HEK293 (cell line): ENCODE measurements around the gene HGFAC.

Experiments used
- CTCF ChIA-PET: fragments of 350-600 bp; formaldehyde crosslinking; extraction: SDS; loops from one replicate; lab custom pipeline; 2021; ENCODE audit warnings: antibody characterized with exemption; lab: Yijun Ruan, JAX
- POLR2A ChIA-PET: fragments of 300-600 bp; formaldehyde crosslinking; extraction: SDS; loops from one replicate; lab custom pipeline; 2020; ENCODE audit warnings: antibody characterized with exemption, inconsistent platforms; lab: Yijun Ruan, JAX
- H3K27ac ChIP-seq: fragments of 200-500 bp; sonication (Bioruptor generic); 2 replicates; pipeline ENCODE4 v1.5.1; 2014; ENCODE audit warnings: low read depth, low read length, control low read depth, inconsistent platforms; ENCODE audit errors: extremely low read depth
- H3K36me3 ChIP-seq, 2 experiments: fragments of 200-500 bp in 1 of 2; sonication (Bioruptor generic) in 1 of 2; 1 replicate in 1 of 2; 2 replicates in 1 of 2; pipeline ENCODE4 v1.5.1; 2014 to 2017; ENCODE audit warnings: inconsistent platforms in 2 of 2, low read length in 2 of 2; ENCODE audit not compliant: control insufficient read depth in 2 of 2, insufficient read depth in 1 of 2
- H3K4me1 ChIP-seq: fragments of 200-500 bp; sonication (Bioruptor generic); 2 replicates; pipeline ENCODE4 v1.5.1; 2014; ENCODE audit warnings: mild to moderate bottlenecking, low read length, inconsistent platforms; ENCODE audit not compliant: control insufficient read depth, insufficient read depth
- H3K4me3 ChIP-seq: 2 replicates; pipeline ENCODE4 v1.5.1; 2011; ENCODE audit warnings: low read depth, mild to moderate bottlenecking, control low read depth, low read length, moderate library complexity
- H3K9me3 ChIP-seq: fragments of 200-500 bp; sonication (Bioruptor generic); 2 replicates; pipeline ENCODE4 v1.5.1; 2014; ENCODE audit warnings: low read depth, low read length, inconsistent platforms; ENCODE audit not compliant: control insufficient read depth, insufficient read depth
- ATF2 ChIP-seq: fragments of 450-650 bp; formaldehyde crosslinking; IDR thresholded peaks from 2 replicates; pipeline ENCODE4 v1.5.1; 2016; ENCODE audit warnings: missing biosample characterization, missing genetic modification characterization, low read depth
- BCL11B ChIP-seq: fragments of 450-650 bp; formaldehyde crosslinking; IDR thresholded peaks from 2 replicates; pipeline ENCODE4 v1.5.1; 2016; ENCODE audit warnings: low read depth, missing biosample characterization, missing genetic modification characterization
- GLIS1 ChIP-seq: fragments of 450-650 bp; formaldehyde crosslinking; IDR thresholded peaks from 2 replicates; pipeline ENCODE4 v1.5.1; 2016; ENCODE audit warnings: missing biosample characterization, missing genetic modification characterization
- HOXA7 ChIP-seq: sonication (generic); formaldehyde crosslinking; IDR thresholded peaks from 2 replicates; pipeline ENCODE4 v1.8.1; 2022; ENCODE audit warnings: missing genetic modification reagents, borderline replicate concordance
- INSM2 ChIP-seq: fragments of 450-650 bp; formaldehyde crosslinking; IDR thresholded peaks from 2 replicates; pipeline ENCODE4 v1.5.1; 2016; ENCODE audit warnings: missing biosample characterization, missing genetic modification characterization
- MYNN ChIP-seq: fragments of 450-650 bp; formaldehyde crosslinking; IDR thresholded peaks from 2 replicates; pipeline ENCODE4 v1.5.1; 2016; ENCODE audit warnings: missing biosample characterization, missing genetic modification characterization, borderline replicate concordance
- MZF1 ChIP-seq: fragments of 450-650 bp; formaldehyde crosslinking; IDR thresholded peaks from 2 replicates; pipeline ENCODE4 v1.5.1; 2017; ENCODE audit warnings: missing biosample characterization, missing genetic modification characterization, borderline replicate concordance
- PRDM2 ChIP-seq: fragments of 450-650 bp; formaldehyde crosslinking; IDR thresholded peaks from 2 replicates; pipeline ENCODE4 v1.5.1; 2016; ENCODE audit warnings: missing biosample characterization, missing genetic modification characterization, borderline replicate concordance
- SCRT2 ChIP-seq: fragments of 450-650 bp; formaldehyde crosslinking; IDR thresholded peaks from 2 replicates; pipeline ENCODE4 v1.5.1; 2016; ENCODE audit warnings: missing biosample characterization, missing genetic modification characterization
- YY1 ChIP-seq: fragments of 450-650 bp; formaldehyde crosslinking; IDR thresholded peaks from 2 replicates; pipeline ENCODE4 v1.5.1; 2018; ENCODE audit warnings: missing biosample characterization, missing genetic modification characterization
- ZBTB48 ChIP-seq: fragments of 450-650 bp; formaldehyde crosslinking; IDR thresholded peaks from 2 replicates; pipeline ENCODE4 v1.5.1; 2016; ENCODE audit warnings: missing biosample characterization, missing genetic modification characterization
- ZFP69B ChIP-seq: fragments of 450-650 bp; formaldehyde crosslinking; IDR thresholded peaks from 2 replicates; pipeline ENCODE4 v1.5.1; 2016; ENCODE audit warnings: missing biosample characterization, missing genetic modification characterization
- ZNF169 ChIP-seq: fragments of 450-650 bp; formaldehyde crosslinking; IDR thresholded peaks from 2 replicates; pipeline ENCODE4 v1.5.1; 2016; ENCODE audit warnings: missing biosample characterization, missing genetic modification characterization
- ZNF214 ChIP-seq: fragments of 450-650 bp; formaldehyde crosslinking; IDR thresholded peaks from 2 replicates; pipeline ENCODE4 v1.5.1; 2017; ENCODE audit warnings: missing biosample characterization, mild to moderate bottlenecking, missing genetic modification characterization, borderline replicate concordance
- ZNF37A ChIP-seq: fragments of 450-650 bp; IDR thresholded peaks from 2 replicates; pipeline ENCODE4 v1.5.1; 2018; ENCODE audit warnings: missing biosample characterization, missing genetic modification characterization
- ZNF423 ChIP-seq: fragments of 450-650 bp; formaldehyde crosslinking; IDR thresholded peaks from 2 replicates; pipeline ENCODE4 v1.5.1; 2016; ENCODE audit warnings: missing biosample characterization, missing genetic modification characterization
- ZNF580 ChIP-seq: fragments of 450-650 bp; formaldehyde crosslinking; IDR thresholded peaks from 2 replicates; pipeline ENCODE4 v1.5.1; 2016; ENCODE audit warnings: missing biosample characterization, missing genetic modification characterization
- ZNF600 ChIP-seq: fragments of 450-650 bp; formaldehyde crosslinking; IDR thresholded peaks from 2 replicates; pipeline ENCODE4 v1.5.1; 2016; ENCODE audit warnings: missing biosample characterization, missing genetic modification characterization
- ZNF664 ChIP-seq: fragments of 450-650 bp; formaldehyde crosslinking; IDR thresholded peaks from 2 replicates; pipeline ENCODE4 v1.5.1; 2016; ENCODE audit warnings: missing biosample characterization, missing genetic modification characterization
- ZNF768 ChIP-seq: fragments of 450-650 bp; formaldehyde crosslinking; IDR thresholded peaks from 2 replicates; pipeline ENCODE4 v1.5.1; 2018; ENCODE audit warnings: missing biosample characterization, mild to moderate bottlenecking, missing genetic modification characterization
- TF ChIP-seq, protein P1 (sequence below): fragments of 450-650 bp; formaldehyde crosslinking; IDR thresholded peaks from 2 replicates; pipeline ENCODE4 v1.5.1; 2016; ENCODE audit warnings: missing biosample characterization, missing genetic modification characterization
- TF ChIP-seq, protein P2 (sequence below): fragments of 450-650 bp; formaldehyde crosslinking; IDR thresholded peaks from 2 replicates; pipeline ENCODE4 v1.5.1; 2016; ENCODE audit warnings: missing biosample characterization, missing genetic modification characterization, borderline replicate concordance

Gene HGFAC

GRCh38 chr4:3409571-3410091 lies 32.1 kb upstream of the HGFAC start (continued):
- TF ChIP-seq YY1 (tag by site-specific recombination), result no peak
- peak; percentile 35 for TF ChIP-seq GLIS1 (tag by site-specific recombination)
- no peak for TF ChIP-seq ZNF169 (tag by site-specific recombination)
- no peak for TF ChIP-seq ATF2 (tag by site-specific recombination)
- TF ChIP-seq ZNF600 (tag by site-specific recombination), result peak; percentile 62

GRCh38 chr4:3410401-3411135 lies 31.2 kb upstream of the HGFAC start:
- CTCF ChIA-PET, result no interaction called here
- POLR2A ChIA-PET, result no interaction called here
- H3K4me1 ChIP-seq, result no peaks in the 10 kb centered on the region
- no peak overlapping the region for H3K4me3 ChIP-seq
- H3K9me3 ChIP-seq, result no peaks in the 10 kb centered on the region
- no peaks in the 10 kb centered on the region for H3K36me3 ChIP-seq
- H3K27ac ChIP-seq, result no peak overlapping the region
- TF ChIP-seq ZNF768 (tag by site-specific recombination) (no peak), ZBTB48 (no peak), ZNF37A (no peak), PRDM2 (tag by site-specific recombination) (no peak), ZNF580 (tag by site-specific recombination) (no peak), ZNF664 (tag by site-specific recombination) (no peak), HOXA7 (CRISPR knock-in tag) (no peak), MYNN (tag by site-specific recombination) (no peak), INSM2 (tag by site-specific recombination) (no peak), SCRT2 (no peak), MZF1 (no peak), ZNF423 (tag by site-specific recombination) (no peak), ZNF214 (tag by site-specific recombination) (no peak), ZFP69B (tag by site-specific recombination) (no peak), BCL11B (tag by site-specific recombination) (no peak)
- TF ChIP-seq, protein P1, sequence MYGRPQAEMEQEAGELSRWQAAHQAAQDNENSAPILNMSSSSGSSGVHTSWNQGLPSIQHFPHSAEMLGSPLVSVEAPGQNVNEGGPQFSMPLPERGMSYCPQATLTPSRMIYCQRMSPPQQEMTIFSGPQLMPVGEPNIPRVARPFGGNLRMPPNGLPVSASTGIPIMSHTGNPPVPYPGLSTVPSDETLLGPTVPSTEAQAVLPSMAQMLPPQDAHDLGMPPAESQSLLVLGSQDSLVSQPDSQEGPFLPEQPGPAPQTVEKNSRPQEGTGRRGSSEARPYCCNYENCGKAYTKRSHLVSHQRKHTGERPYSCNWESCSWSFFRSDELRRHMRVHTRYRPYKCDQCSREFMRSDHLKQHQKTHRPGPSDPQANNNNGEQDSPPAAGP (tag by site-specific recombination), result no peak
- TF ChIP-seq, protein P2, sequence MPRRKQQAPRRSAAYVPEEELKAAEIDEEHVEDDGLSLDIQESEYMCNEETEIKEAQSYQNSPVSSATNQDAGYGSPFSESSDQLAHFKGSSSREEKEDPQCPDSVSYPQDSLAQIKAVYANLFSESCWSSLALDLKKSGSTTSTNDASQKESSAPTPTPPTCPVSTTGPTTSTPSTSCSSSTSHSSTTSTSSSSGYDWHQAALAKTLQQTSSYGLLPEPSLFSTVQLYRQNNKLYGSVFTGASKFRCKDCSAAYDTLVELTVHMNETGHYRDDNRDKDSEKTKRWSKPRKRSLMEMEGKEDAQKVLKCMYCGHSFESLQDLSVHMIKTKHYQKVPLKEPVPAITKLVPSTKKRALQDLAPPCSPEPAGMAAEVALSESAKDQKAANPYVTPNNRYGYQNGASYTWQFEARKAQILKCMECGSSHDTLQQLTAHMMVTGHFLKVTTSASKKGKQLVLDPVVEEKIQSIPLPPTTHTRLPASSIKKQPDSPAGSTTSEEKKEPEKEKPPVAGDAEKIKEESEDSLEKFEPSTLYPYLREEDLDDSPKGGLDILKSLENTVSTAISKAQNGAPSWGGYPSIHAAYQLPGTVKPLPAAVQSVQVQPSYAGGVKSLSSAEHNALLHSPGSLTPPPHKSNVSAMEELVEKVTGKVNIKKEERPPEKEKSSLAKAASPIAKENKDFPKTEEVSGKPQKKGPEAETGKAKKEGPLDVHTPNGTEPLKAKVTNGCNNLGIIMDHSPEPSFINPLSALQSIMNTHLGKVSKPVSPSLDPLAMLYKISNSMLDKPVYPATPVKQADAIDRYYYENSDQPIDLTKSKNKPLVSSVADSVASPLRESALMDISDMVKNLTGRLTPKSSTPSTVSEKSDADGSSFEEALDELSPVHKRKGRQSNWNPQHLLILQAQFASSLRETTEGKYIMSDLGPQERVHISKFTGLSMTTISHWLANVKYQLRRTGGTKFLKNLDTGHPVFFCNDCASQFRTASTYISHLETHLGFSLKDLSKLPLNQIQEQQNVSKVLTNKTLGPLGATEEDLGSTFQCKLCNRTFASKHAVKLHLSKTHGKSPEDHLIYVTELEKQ, result no peak
